ENCODE data around the gene GTPBP1.

Gene GTPBP1

DNA sequence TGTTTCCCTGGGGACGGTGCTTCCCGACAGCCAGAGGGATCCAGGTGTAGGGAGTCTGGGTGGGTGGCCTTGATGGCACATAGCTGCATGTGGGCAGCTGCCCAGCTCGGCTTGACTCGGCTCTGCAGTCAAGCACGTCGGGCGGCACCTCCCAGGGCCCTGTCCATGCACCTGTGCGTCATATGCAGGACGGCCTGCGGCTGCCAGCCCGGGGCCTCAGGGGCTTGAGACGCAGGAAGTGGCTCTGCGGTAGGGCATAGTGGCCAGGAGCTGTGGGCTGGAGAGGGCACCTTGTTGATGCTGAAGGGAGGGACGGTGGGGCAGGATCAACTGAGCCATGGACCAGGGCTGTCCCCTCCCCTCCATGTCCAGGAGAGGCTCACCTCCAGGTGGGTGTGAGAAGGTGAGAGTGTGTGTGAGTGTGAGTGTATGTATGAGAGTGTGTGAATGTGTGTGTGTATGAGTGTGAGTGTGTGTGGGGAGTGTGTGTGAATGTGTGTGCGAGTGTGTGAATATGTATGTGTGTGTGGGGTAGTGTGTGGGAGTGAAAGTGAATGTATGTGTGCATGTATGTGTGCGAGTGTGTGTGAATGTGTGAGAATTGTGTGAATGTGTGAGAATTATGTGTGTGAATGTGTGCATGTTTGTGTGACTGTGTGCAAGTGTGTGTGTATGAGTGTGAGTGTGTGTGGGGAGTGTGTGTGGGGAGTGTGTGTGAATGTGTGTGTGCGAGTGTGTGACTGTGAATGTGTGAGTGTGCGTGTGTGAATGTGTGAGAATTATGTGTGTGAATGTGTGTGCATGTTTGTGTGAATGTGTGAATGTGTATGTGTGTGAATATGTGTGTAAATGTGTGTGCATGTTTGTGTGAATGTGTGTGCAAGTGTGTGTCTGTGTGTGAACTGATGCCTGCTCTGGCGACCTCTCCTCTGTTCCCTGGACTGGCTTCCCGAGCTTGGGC lies 55.7 kb downstream of the GTPBP1 start:
- WGBS (ENCODE audit: insufficient coverage): 85% methylated on average over 16 of the region's 20 CpGs
- POLR2A ChIA-PET: interaction anchor here (0.6 kb wide), 1 partner anchor 155 kb away, joined by 4 read pairs; no protein-coding TSS in a partner anchor
- Histone ChIP-seq H3K27me3 (replicated peaks in 2 of 5; ENCODE audit: control insufficient read depth in 4 of 5, insufficient read depth in 5 of 5, low read length in 4 of 5) (no peaks in the 10 kb centered on the region), H3K9me3 (ENCODE audit: control extremely low read depth in 1 of 5, control insufficient read depth in 4 of 5, insufficient read depth in 2 of 5, low read depth in 1 of 5, low read length in 4 of 5) (no peaks in the 10 kb centered on the region), H3K27ac (ENCODE audit: insufficient read depth in 1 of 2, low read depth in 1 of 2, low read length in 2 of 2, poor library complexity in 1 of 2, severe bottlenecking in 2 of 2) (no peak overlapping the region), H3K36me3 (ENCODE audit: control insufficient read depth in 4 of 4, insufficient read depth in 4 of 4, low read length in 3 of 4) (no peaks in the 10 kb centered on the region), H3K4me1 (ENCODE audit: control extremely low read depth in 1 of 4, control insufficient read depth in 4 of 4, insufficient read depth in 4 of 4, low read length in 3 of 4) (peaks cover 5 to 30% (median 17%) of the 10 kb centered on the region in 4 experiments), H3K4me3 (ENCODE audit: control insufficient read depth in 1 of 7, extremely low read depth in 1 of 7, insufficient read depth in 4 of 7, low read depth in 2 of 7, low read length in 6 of 7) (no peak overlapping the region)
- CTCF ChIA-PET: no interaction called here
- DNase-seq: no peak

GRCh38 chr22:38762551-38762983 lies 56.8 kb downstream of the GTPBP1 start:
- Histone ChIP-seq H3K36me3 (ENCODE audit: control insufficient read depth in 4 of 4, insufficient read depth in 4 of 4, low read length in 3 of 4) (no peaks in the 10 kb centered on the region), H3K4me3 (ENCODE audit: control insufficient read depth in 1 of 7, extremely low read depth in 1 of 7, insufficient read depth in 4 of 7, low read depth in 2 of 7, low read length in 6 of 7) (no peak overlapping the region), H3K9me3 (ENCODE audit: control extremely low read depth in 1 of 5, control insufficient read depth in 4 of 5, insufficient read depth in 2 of 5, low read depth in 1 of 5, low read length in 4 of 5) (no peaks in the 10 kb centered on the region), H3K27me3 (replicated peaks in 2 of 5; ENCODE audit: control insufficient read depth in 4 of 5, insufficient read depth in 5 of 5, low read length in 4 of 5) (no peaks in the 10 kb centered on the region), H3K27ac (ENCODE audit: insufficient read depth in 1 of 2, low read depth in 1 of 2, low read length in 2 of 2, poor library complexity in 1 of 2, severe bottlenecking in 2 of 2) (no peak overlapping the region), H3K4me1 (ENCODE audit: control extremely low read depth in 1 of 4, control insufficient read depth in 4 of 4, insufficient read depth in 4 of 4, low read length in 3 of 4) (peaks cover 0 to 27% (median 13%) of the 10 kb centered on the region in 4 experiments)
- 89% methylated on average over 7 of the region's 11 CpGs for WGBS (ENCODE audit: insufficient coverage)
- CTCF ChIA-PET: no interaction called here
- no peak for DNase-seq
- POLR2A ChIA-PET: no interaction called here

- Histone ChIP-seq H3K27ac (ENCODE audit: insufficient read depth in 1 of 2, low read depth in 1 of 2, low read length in 2 of 2, poor library complexity in 1 of 2, severe bottlenecking in 2 of 2) (no peak overlapping the region), H3K4me1 (ENCODE audit: control extremely low read depth in 1 of 4, control insufficient read depth in 4 of 4, insufficient read depth in 4 of 4, low read length in 3 of 4) (peaks cover 0 to 10% (median 9%) of the 10 kb centered on the region in 4 experiments), H3K36me3 (ENCODE audit: control insufficient read depth in 4 of 4, insufficient read depth in 4 of 4, low read length in 3 of 4) (no peaks in the 10 kb centered on the region), H3K27me3 (replicated peaks in 2 of 5; ENCODE audit: control insufficient read depth in 4 of 5, insufficient read depth in 5 of 5, low read length in 4 of 5) (no peaks in the 10 kb centered on the region), H3K9me3 (ENCODE audit: control extremely low read depth in 1 of 5, control insufficient read depth in 4 of 5, insufficient read depth in 2 of 5, low read depth in 1 of 5, low read length in 4 of 5) (no peaks in the 10 kb centered on the region), H3K4me3 (ENCODE audit: control insufficient read depth in 1 of 7, extremely low read depth in 1 of 7, insufficient read depth in 4 of 7, low read depth in 2 of 7, low read length in 6 of 7) (no peak overlapping the region)
- 71% methylated on average over 9 of the region's 14 CpGs for WGBS (ENCODE audit: insufficient coverage)
- DNase-seq: peak in 2 of 3 donors; percentile 37 to 48
- POLR2A ChIA-PET: interaction anchor here (0.6 kb wide), 1 partner anchor 237 kb away, joined by 5 read pairs; no protein-coding TSS in a partner anchor
- CTCF ChIA-PET: interaction anchor here (0.7 to 5.5 kb wide), 22 partner anchors 8 to 204 kb away, joined by 3 to 28 read pairs (median 4); partner anchors contain the start of gene SUN2
Measured at GRCh38 chr22:38766076-38766777, 60.5 kb downstream of the GTPBP1 start.

GRCh38 chr22:38767313-38767712 lies 61.6 kb downstream of the GTPBP1 start:
- no peaks in the 10 kb centered on the region for H3K9me3 ChIP-seq (ENCODE audit: control extremely low read depth in 1 of 5, control insufficient read depth in 4 of 5, insufficient read depth in 2 of 5, low read depth in 1 of 5, low read length in 4 of 5)
- DNase-seq: peak in 1 of 3 donors; percentile 15
- H3K27me3 ChIP-seq (replicated peaks in 2 of 5; ENCODE audit: control insufficient read depth in 4 of 5, insufficient read depth in 5 of 5, low read length in 4 of 5): no peaks in the 10 kb centered on the region
- CTCF ChIA-PET: interaction anchor here (0.6 to 5.5 kb wide), 17 partner anchors 10 to 288 kb away, joined by 3 to 29 read pairs (median 4); partner anchors contain the start of gene SUN2
- H3K4me1 ChIP-seq (ENCODE audit: control extremely low read depth in 1 of 4, control insufficient read depth in 4 of 4, insufficient read depth in 4 of 4, low read length in 3 of 4): peaks cover 0 to 10% (median 9%) of the 10 kb centered on the region in 4 experiments
- no peak overlapping the region for H3K4me3 ChIP-seq (ENCODE audit: control insufficient read depth in 1 of 7, extremely low read depth in 1 of 7, insufficient read depth in 4 of 7, low read depth in 2 of 7, low read length in 6 of 7)
- POLR2A ChIA-PET: no interaction called here
- H3K27ac ChIP-seq (ENCODE audit: insufficient read depth in 1 of 2, low read depth in 1 of 2, low read length in 2 of 2, poor library complexity in 1 of 2, severe bottlenecking in 2 of 2): no peak overlapping the region
- WGBS (ENCODE audit: insufficient coverage): 50% methylated on average over 2 of the region's 9 CpGs
- H3K36me3 ChIP-seq (ENCODE audit: control insufficient read depth in 4 of 4, insufficient read depth in 4 of 4, low read length in 3 of 4): no peaks in the 10 kb centered on the region

DNA sequence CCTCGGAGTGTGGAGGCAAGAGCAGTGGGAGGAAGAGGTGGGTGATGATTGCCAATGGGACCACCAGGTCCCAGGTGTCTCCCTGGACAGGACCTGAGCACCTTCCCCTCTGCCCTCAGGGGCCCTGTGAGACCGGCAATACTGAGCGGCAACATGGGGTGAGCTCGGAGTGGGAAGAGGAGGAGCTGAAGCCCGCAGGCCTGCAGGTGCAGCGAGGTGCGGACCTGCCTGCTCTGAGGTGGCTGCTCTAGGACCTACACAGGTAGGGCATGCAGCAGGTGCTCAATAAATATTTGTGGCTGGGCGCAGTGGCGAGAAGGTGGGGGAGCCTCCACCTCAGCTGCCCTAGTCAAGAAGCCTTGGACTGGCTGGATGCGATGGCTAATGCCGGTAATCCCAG lies 62.3 kb downstream of the GTPBP1 start:
- no peak for DNase-seq
- Histone ChIP-seq H3K27ac (ENCODE audit: insufficient read depth in 1 of 2, low read depth in 1 of 2, low read length in 2 of 2, poor library complexity in 1 of 2, severe bottlenecking in 2 of 2) (no peak overlapping the region), H3K27me3 (replicated peaks in 2 of 5; ENCODE audit: control insufficient read depth in 4 of 5, insufficient read depth in 5 of 5, low read length in 4 of 5) (no peaks in the 10 kb centered on the region), H3K4me1 (ENCODE audit: control extremely low read depth in 1 of 4, control insufficient read depth in 4 of 4, insufficient read depth in 4 of 4, low read length in 3 of 4) (peaks cover 0 to 10% (median 9%) of the 10 kb centered on the region in 4 experiments), H3K4me3 (ENCODE audit: control insufficient read depth in 1 of 7, extremely low read depth in 1 of 7, insufficient read depth in 4 of 7, low read depth in 2 of 7, low read length in 6 of 7) (no peak overlapping the region), H3K9me3 (ENCODE audit: control extremely low read depth in 1 of 5, control insufficient read depth in 4 of 5, insufficient read depth in 2 of 5, low read depth in 1 of 5, low read length in 4 of 5) (no peaks in the 10 kb centered on the region), H3K36me3 (ENCODE audit: control insufficient read depth in 4 of 4, insufficient read depth in 4 of 4, low read length in 3 of 4) (no peaks in the 10 kb centered on the region)
- ChIA-PET POLR2A (no interaction called here), CTCF (interaction anchor here (1.0 to 5.5 kb wide), 19 partner anchors 9 to 206 kb away, joined by 3 to 29 read pairs (median 5); partner anchors contain the start of gene SUN2)
- 97% methylated on average over 11 of the region's 11 CpGs for WGBS (ENCODE audit: insufficient coverage)

- no peaks in the 10 kb centered on the region for H3K9me3 ChIP-seq (ENCODE audit: control extremely low read depth in 1 of 5, control insufficient read depth in 4 of 5, insufficient read depth in 2 of 5, low read depth in 1 of 5, low read length in 4 of 5)
- H3K4me1 ChIP-seq (ENCODE audit: control extremely low read depth in 1 of 4, control insufficient read depth in 4 of 4, insufficient read depth in 4 of 4, low read length in 3 of 4): peaks cover 0 to 16% (median 9%) of the 10 kb centered on the region in 4 experiments
- H3K27ac ChIP-seq (ENCODE audit: insufficient read depth in 1 of 2, low read depth in 1 of 2, low read length in 2 of 2, poor library complexity in 1 of 2, severe bottlenecking in 2 of 2): no peak overlapping the region
- H3K27me3 ChIP-seq (replicated peaks in 2 of 5; ENCODE audit: control insufficient read depth in 4 of 5, insufficient read depth in 5 of 5, low read length in 4 of 5): no peaks in the 10 kb centered on the region
- ChIA-PET POLR2A (no interaction called here), CTCF (interaction anchor here (0.6 to 5.5 kb wide), 11 partner anchors 11 to 336 kb away, joined by 3 to 29 read pairs (median 8); partner anchors contain the start of genes NPTXR and SUN2)
- DNase-seq: no peak
- no peaks in the 10 kb centered on the region for H3K36me3 ChIP-seq (ENCODE audit: control insufficient read depth in 4 of 4, insufficient read depth in 4 of 4, low read length in 3 of 4)
- WGBS (ENCODE audit: insufficient coverage): 98% methylated on average over 16 of the region's 16 CpGs
- H3K4me3 ChIP-seq (ENCODE audit: control insufficient read depth in 1 of 7, extremely low read depth in 1 of 7, insufficient read depth in 4 of 7, low read depth in 2 of 7, low read length in 6 of 7): no peak overlapping the region
Measured at GRCh38 chr22:38770257-38770949, 64.7 kb downstream of the GTPBP1 start.
